Fibroblast of skin of left quadriceps (primary cell): ENCODE measurements around the gene PSENEN.
"Not testable (repeated sequence)": the region's sequence is repeated elsewhere in the genome, so short reads cannot be mapped to it uniquely, and the experiment has no call there.

Experiments used
- DNase-seq, 2 experiments: peaks; one replicate each; pipeline ENCODE4 v3.0.0-alpha.2; 2013; ENCODE audit warnings: low read depth in 2 of 2

PSENEN gene

GRCh38 chr19:35788205-35788960 is 42.9 kb downstream of the PSENEN start:
- no peak for DNase-seq

DNA sequence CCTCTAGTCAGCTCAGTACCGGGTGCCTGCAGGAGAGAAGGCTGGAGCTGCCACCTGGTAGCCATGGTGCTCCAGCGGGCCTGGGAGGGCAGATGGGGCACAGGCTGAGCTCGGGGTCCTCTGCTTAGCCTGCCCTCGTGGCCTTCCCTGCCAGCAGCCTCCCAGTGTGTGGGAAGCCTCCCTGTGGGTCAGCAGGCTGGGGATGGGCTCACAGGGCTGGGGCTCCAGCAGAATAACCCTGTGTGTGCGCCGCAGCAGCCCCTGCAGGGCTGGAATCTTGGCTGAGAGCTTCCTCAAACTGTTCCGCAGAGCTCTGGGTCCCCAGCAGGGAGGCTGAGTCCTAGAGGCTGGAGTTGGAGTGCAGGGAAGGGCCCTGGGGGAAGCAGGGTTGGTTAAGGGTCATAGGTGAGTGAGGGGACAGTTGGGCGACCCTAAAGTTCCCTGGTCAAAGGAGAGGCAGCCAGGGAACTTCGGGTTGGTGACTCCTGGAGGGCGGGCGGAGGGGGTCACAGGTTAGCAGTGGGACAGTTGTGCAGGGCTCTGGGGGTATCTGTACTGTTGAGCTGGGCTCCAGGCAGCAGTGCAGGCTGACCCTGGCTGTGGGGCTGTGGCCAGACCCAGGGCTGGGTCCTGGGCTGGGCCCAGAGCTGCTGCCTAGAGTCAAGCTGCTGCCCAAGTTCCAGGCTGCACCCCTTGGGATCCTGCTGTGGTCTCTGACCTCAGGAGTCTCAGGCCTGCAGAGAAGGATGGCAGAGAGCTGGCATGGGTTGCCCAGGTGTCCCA is 43.9 kb downstream of the PSENEN start:
- DNase-seq = no peak

GRCh38 chr19:35789978-35790944 is 44.8 kb downstream of the PSENEN start:
- no peak for DNase-seq

DNA sequence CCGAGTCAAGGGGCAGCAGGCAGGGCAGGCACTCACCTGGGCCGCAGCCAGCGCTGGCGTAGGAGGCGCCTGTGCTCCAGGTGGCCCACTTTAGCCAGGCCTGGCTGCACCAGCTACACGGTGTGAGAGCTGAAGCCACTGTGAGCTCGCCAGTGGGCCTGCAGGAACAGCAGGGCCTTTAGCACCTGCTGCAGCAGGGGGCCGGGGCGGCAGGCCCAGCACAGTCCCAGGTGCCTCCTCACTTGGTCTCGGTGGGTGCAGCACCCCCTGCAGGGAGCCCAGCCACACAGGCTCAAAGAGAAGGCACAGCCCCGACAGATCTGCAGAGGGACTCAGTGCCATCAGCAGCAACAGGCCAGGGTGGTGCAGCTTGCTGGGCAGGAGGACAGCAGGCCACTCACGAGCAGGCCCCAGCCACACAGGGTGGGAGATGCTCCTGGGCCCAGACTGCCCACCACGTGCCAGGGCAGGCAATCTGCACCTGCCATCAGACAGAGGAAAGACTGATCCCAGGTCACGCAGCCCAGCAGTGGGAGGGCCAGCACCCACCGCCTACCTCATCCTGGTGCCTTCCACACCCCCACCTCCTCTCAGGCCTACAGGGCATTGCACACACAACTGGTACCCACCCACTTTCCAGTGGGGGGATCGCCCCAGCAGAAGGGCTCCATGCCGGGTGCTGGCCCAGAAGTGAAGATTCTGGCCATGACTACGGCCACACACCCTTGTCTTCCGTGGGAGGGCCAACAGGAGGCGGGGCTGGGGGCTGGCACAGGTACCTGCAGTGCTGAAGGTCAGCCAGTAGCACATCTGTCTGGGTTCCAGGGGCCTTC is 45.7 kb downstream of the PSENEN start:
- no peak for DNase-seq

DNA sequence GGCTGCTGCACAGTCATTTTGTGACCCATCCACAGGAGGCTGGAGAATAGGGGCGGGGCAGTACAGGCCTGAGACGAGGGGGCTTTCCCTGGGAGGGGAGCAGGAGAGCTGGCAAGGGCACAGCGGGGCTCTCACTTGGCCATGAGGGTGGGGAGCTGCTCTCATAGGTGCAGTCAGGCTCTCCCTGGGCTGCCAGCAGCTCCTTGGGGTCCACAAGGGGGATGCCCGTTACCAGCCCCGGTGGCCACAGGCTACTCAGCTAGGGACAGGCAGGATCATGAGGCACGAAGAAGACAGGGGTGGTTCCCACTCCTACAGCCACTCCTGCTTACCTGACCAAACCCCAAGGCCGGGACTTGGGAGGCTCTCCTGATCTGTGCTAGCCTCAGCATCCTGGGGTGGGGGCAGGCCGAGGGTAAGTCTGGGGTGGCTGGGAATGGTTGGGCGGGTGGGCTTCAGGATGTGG is 46.4 kb downstream of the PSENEN start:
- no peak for DNase-seq

GRCh38 chr19:35792312-35792711 is 46.9 kb downstream of the PSENEN start:
- no peak for DNase-seq

DNA sequence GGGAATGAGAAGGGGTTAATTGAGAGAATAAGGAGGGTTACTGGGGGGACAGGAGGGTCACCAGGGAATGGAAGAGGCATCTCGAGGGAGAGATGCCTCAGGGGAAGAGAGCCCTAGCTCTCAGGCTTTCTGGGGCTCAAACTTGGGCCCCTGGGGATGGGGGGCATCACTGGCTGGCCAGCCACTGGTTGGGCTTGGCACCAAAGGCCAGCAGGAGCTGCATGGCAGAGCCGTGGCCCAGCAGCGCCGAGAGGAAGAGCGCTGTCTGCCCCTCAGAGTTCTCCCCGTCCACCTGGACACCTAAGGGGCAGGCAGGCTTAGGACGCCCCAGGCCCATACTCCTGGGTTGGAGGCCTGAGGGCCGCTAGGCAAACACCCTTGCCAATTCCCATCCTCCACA is 47.4 kb downstream of the PSENEN start:
- DNase-seq = no peak

DNA sequence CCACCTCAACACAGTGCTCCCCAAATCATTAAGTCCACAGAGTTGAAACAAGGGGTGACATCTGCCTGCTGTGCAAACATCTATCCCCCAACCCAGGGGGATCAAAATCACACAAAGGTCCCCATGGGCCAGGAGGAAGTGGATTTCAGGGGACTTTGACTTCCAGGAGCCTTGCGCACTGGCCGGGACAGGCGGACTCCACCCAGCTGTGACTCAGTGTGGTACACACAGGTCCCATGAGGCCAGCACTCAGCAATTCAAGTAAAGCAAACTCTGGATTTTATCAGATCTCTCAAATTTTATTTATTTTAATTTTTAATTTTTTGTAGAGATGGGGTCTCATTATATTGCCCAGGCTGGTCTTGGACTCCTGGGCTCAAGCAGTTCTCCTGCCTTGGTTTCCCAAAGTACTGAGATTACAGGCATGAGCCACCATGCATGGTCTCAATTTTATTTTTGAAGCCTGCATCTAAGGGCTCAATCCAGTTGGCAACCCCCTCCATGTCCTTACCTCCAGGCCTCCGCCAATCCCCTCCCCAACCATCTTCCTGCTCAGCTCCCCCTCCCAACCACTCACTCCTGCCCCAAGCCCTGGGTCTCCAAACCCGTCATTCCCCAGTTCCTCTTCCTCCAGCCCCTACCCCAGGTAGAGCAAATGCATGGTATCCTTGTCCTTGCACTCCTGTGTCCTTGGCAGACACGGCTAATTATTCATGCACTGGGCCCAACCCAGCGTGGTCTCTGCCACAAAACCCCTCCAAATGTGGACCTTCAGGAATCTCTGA is 48.1 kb downstream of the PSENEN start:
- DNase-seq = no peak

- DNase-seq = not testable (repeated sequence)
Observed at GRCh38 chr19:35795564-35795963, 50.1 kb downstream of the PSENEN start.
